22Rv1 (cell line): ENCODE results near the gene AUTS2.

Experiments
- ZFX ChIP-seq: fragments of 450-650 bp; IDR thresholded peaks from 2 replicates; pipeline ENCODE4 v1.6.1; 2017; ENCODE audit warnings: antibody characterized with exemption, borderline replicate concordance
- TF ChIP-seq, protein P1 (sequence below): fragments of 450-650 bp; IDR thresholded peaks from 2 replicates; pipeline ENCODE4 v1.5.1; 2017; ENCODE audit warnings: mild to moderate bottlenecking

DNA sequence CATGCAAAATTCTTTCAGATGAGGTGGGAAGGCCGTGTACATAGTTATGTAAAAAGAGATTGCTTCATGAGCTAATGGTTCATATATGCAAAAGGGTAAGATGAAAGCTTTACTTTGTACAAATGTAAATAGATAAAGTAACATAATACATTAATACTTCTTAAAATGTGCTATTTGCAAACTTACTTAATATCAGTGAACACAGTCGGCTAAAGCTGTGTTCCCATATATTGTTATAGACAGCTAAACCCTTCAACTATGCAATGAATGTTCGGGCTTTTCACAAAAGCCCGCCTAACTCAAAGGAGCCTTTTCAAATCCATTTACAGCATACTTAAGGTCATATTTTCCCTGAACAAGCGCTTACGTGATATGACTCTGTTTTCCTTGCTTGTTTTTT is 1193.1 kb downstream of the AUTS2 start:
- TF ChIP-seq, protein P1, sequence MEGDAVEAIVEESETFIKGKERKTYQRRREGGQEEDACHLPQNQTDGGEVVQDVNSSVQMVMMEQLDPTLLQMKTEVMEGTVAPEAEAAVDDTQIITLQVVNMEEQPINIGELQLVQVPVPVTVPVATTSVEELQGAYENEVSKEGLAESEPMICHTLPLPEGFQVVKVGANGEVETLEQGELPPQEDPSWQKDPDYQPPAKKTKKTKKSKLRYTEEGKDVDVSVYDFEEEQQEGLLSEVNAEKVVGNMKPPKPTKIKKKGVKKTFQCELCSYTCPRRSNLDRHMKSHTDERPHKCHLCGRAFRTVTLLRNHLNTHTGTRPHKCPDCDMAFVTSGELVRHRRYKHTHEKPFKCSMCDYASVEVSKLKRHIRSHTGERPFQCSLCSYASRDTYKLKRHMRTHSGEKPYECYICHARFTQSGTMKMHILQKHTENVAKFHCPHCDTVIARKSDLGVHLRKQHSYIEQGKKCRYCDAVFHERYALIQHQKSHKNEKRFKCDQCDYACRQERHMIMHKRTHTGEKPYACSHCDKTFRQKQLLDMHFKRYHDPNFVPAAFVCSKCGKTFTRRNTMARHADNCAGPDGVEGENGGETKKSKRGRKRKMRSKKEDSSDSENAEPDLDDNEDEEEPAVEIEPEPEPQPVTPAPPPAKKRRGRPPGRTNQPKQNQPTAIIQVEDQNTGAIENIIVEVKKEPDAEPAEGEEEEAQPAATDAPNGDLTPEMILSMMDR = no peak
- TF ChIP-seq ZFX = no peak
